GM10266 (cell line): ENCODE data around the gene NIN.

Experiments used
- DNase-seq: peaks from one replicate; pipeline ENCODE4 v3.0.0; 2012; ENCODE audit errors: extremely low spot score
- CTCF ChIP-seq: IDR thresholded peaks from 2 replicates; pipeline ENCODE4 v1.5.1; 2012; ENCODE audit warnings: mild to moderate bottlenecking, low read depth; ENCODE audit not compliant: control insufficient read depth, insufficient read depth; ENCODE audit errors: missing control alignments

Gene NIN

GRCh38 chr14:50837850-50838470 is 7.0 kb upstream of the NIN start:
- no peak for DNase-seq
- TF ChIP-seq CTCF, result no peak

- no peak for DNase-seq
- TF ChIP-seq CTCF, result no peak
Observed at GRCh38 chr14:50837271-50837670, 6.3 kb upstream of the NIN start.

- no peak for TF ChIP-seq CTCF
- DNase-seq, result no peak
Observed at GRCh38 chr14:50836515-50836914, 5.6 kb upstream of the NIN start.

GRCh38 chr14:50835280-50835679 is 4.3 kb upstream of the NIN start:
- TF ChIP-seq CTCF, result no peak
- peak; percentile 48 for DNase-seq

- no peak for DNase-seq
- TF ChIP-seq CTCF, result no peak
Observed at GRCh38 chr14:50834802-50835276, 3.9 kb upstream of the NIN start.

- no peak for TF ChIP-seq CTCF
- DNase-seq, result no peak
Observed at GRCh38 chr14:50832935-50833630, 2.1 kb upstream of the NIN start.

GRCh38 chr14:50831726-50832168 is 785 bp upstream of the NIN start:
- TF ChIP-seq CTCF, result no peak

More at GRCh38 chr14:50831726-50832168, 785 bp upstream of the NIN start:
- no peak for DNase-seq
